H9 (cell line): ENCODE results near the gene JAG1. TPM values are rescaled to one million over a fixed set of nuclear protein-coding genes. Genes with fewer than 3 reads are reported as not detected.
"Not testable (repeated sequence)": the region's sequence is repeated elsewhere in the genome, so short reads cannot be mapped to it uniquely, and the experiment has no call there.

Experiments used
- DNase-seq: peaks from one replicate; pipeline ENCODE4 v3.0.0-alpha.2; 2017
- H2AFZ ChIP-seq: one replicate; pipeline ENCODE4 v1.6.1; 2013; ENCODE audit warnings: mild to moderate bottlenecking, low read length, control low read depth, moderate library complexity
- H2AK5ac ChIP-seq: 2 replicates; pipeline ENCODE4 v1.6.1; 2013; ENCODE audit warnings: low read length, control low read depth, mixed read lengths; ENCODE audit not compliant: insufficient read length
- H2BK120ac ChIP-seq: one replicate; pipeline ENCODE4 v1.6.1; 2013; ENCODE audit warnings: low read depth, mild to moderate bottlenecking, low read length, control low read depth, inconsistent platforms; ENCODE audit not compliant: poor library complexity, severe bottlenecking
- H2BK12ac ChIP-seq: 2 replicates; pipeline ENCODE4 v1.6.1; 2013; ENCODE audit warnings: low read length, control low read depth, mixed read lengths, low read depth; ENCODE audit not compliant: insufficient read length
- H2BK15ac ChIP-seq: 2 replicates; pipeline ENCODE4 v1.6.1; 2013; ENCODE audit warnings: low read depth, low read length, control low read depth
- H2BK20ac ChIP-seq: one replicate; pipeline ENCODE4 v1.6.1; 2013; ENCODE audit warnings: low read depth, mild to moderate bottlenecking, low read length, control low read depth, inconsistent platforms; ENCODE audit not compliant: poor library complexity, severe bottlenecking
- H2BK5ac ChIP-seq: 2 replicates; pipeline ENCODE4 v1.6.1; 2013; ENCODE audit warnings: low read length, control low read depth, mixed read lengths; ENCODE audit not compliant: insufficient read length
- H3K14ac ChIP-seq: 2 replicates; pipeline ENCODE4 v1.6.1; 2013; ENCODE audit warnings: low read length, control low read depth; ENCODE audit not compliant: insufficient read depth
- H3K18ac ChIP-seq: 2 replicates; pipeline ENCODE4 v1.6.1; 2013; ENCODE audit warnings: low read depth, mild to moderate bottlenecking, mixed read lengths, low read length, control low read depth; ENCODE audit not compliant: insufficient read length
- H3K23ac ChIP-seq: 2 replicates; pipeline ENCODE4 v1.6.1; 2013; ENCODE audit warnings: low read length, control low read depth, mixed read lengths, low read depth; ENCODE audit not compliant: insufficient read length
- H3K23me2 ChIP-seq: 2 replicates; pipeline ENCODE4 v1.6.1; 2013; ENCODE audit warnings: low read depth, mild to moderate bottlenecking, mixed read lengths, low read length, control low read depth; ENCODE audit not compliant: insufficient read length, poor library complexity, severe bottlenecking
- H3K27ac ChIP-seq: 2 replicates; pipeline ENCODE4 v1.5.1; 2013; ENCODE audit warnings: low read length, control low read depth, mixed read lengths, low read depth; ENCODE audit not compliant: insufficient read length
- H3K27me3 ChIP-seq: 2 replicates; pipeline ENCODE4 v1.6.1; 2013; ENCODE audit warnings: low read length, control low read depth, inconsistent platforms; ENCODE audit not compliant: insufficient read depth
- H3K4ac ChIP-seq: 2 replicates; pipeline ENCODE4 v1.6.1; 2013; ENCODE audit warnings: low read depth, mild to moderate bottlenecking, control low read depth, inconsistent platforms, low read length, moderate library complexity
- H3K4me1 ChIP-seq: 2 replicates; pipeline ENCODE4 v1.6.1; 2013; ENCODE audit warnings: low read length, control low read depth, inconsistent platforms; ENCODE audit not compliant: insufficient read depth
- H3K4me2 ChIP-seq: 2 replicates; pipeline ENCODE4 v1.6.1; 2013; ENCODE audit warnings: low read length, control low read depth, mixed read lengths; ENCODE audit not compliant: insufficient read length, insufficient read depth
- H3K56ac ChIP-seq: 2 replicates; pipeline ENCODE4 v1.6.1; 2013; ENCODE audit warnings: low read depth, mild to moderate bottlenecking, mixed read lengths, low read length, control low read depth; ENCODE audit not compliant: insufficient read length
- H3K79me1 ChIP-seq: 2 replicates; pipeline ENCODE4 v1.6.1; 2013; ENCODE audit warnings: low read depth, mild to moderate bottlenecking, moderate library complexity, low read length, control low read depth, inconsistent platforms; ENCODE audit not compliant: insufficient read depth, poor library complexity, severe bottlenecking
- H3K79me2 ChIP-seq: 2 replicates; pipeline ENCODE4 v1.6.1; 2013; ENCODE audit warnings: low read length, control low read depth, inconsistent platforms; ENCODE audit not compliant: insufficient read depth
- H3K9ac ChIP-seq: 2 replicates; pipeline ENCODE4 v1.6.1; 2013; ENCODE audit warnings: low read length, control low read depth, mixed read lengths; ENCODE audit not compliant: insufficient read length; ENCODE audit errors: extremely low read depth
- H3K9me3 ChIP-seq: one replicate; pipeline ENCODE4 v1.6.1; 2013; ENCODE audit warnings: low read depth, low read length, inconsistent platforms; ENCODE audit not compliant: control insufficient read depth
- H3T11ph ChIP-seq: one replicate; pipeline ENCODE4 v1.6.1; 2013; ENCODE audit warnings: mild to moderate bottlenecking, low read length, control low read depth, inconsistent platforms
- H4K20me1 ChIP-seq: one replicate; pipeline ENCODE4 v1.6.1; 2013; ENCODE audit not compliant: control insufficient read depth, insufficient read length, insufficient read depth
- H4K5ac ChIP-seq: 2 replicates; pipeline ENCODE4 v1.6.1; 2013; ENCODE audit warnings: low read depth, mild to moderate bottlenecking, mixed read lengths, low read length, control low read depth; ENCODE audit not compliant: insufficient read length
- H4K8ac ChIP-seq: replicated peaks from 2 replicates; pipeline ENCODE4 v1.6.1; 2013; ENCODE audit warnings: low read length, control low read depth, mixed read lengths, low read depth; ENCODE audit not compliant: insufficient read length
- H4K91ac ChIP-seq: 2 replicates; pipeline ENCODE4 v1.6.1; 2013; ENCODE audit warnings: low read depth, mild to moderate bottlenecking, moderate library complexity, mixed read lengths, low read length, control low read depth; ENCODE audit not compliant: insufficient read length
- H3K27ac Mint-ChIP-seq, 3 experiments: 2 replicates in 2 of 3; 3 replicates in 1 of 3; pipeline ENCODE4 v1.8.0; 2020 to 2021; ENCODE audit warnings: mixed read lengths in 3 of 3, mild to moderate bottlenecking in 1 of 3, moderate library complexity in 1 of 3
- H3K27me3 Mint-ChIP-seq: 2 replicates; pipeline ENCODE4 v1.8.0; 2021; ENCODE audit warnings: low read depth, mild to moderate bottlenecking, moderate library complexity, mixed read lengths
- H3K36me3 Mint-ChIP-seq, 3 experiments: 2 replicates in 2 of 3; 3 replicates in 1 of 3; pipeline ENCODE4 v1.8.0; 2020 to 2021; ENCODE audit warnings: low read depth in 3 of 3, mixed read lengths in 3 of 3; ENCODE audit not compliant: insufficient read depth in 1 of 3
- H3K4me1 Mint-ChIP-seq, 2 experiments: 2 replicates each; pipeline ENCODE4 v1.8.0; 2020; ENCODE audit warnings: mixed read lengths in 2 of 2
- H3K4me3 Mint-ChIP-seq, 2 experiments: 2 replicates in 1 of 2; 3 replicates in 1 of 2; pipeline ENCODE4 v1.8.0; 2020 to 2021; ENCODE audit warnings: mild to moderate bottlenecking in 2 of 2, mixed read lengths in 2 of 2, moderate library complexity in 1 of 2
- H3K9me3 Mint-ChIP-seq, 2 experiments: 2 replicates in 1 of 2; 3 replicates in 1 of 2; pipeline ENCODE4 v1.8.0; 2020; ENCODE audit warnings: mild to moderate bottlenecking in 2 of 2, mixed read lengths in 2 of 2, moderate library complexity in 1 of 2
- CTCF ChIP-seq: fragments of 200-600 bp; sonication (generic); conservative IDR thresholded peaks from 3 replicates; pipeline ENCODE4 v1.8.0; 2021; ENCODE audit warnings: antibody characterized with exemption, mild to moderate bottlenecking
- WGBS: extraction: QIAGEN DNeasy Blood & Tissue Kit; methylation state at CpG from one replicate; pipeline ENCODE4 v1.1.7; 2013; ENCODE audit warnings: missing lambda C conversion rate, low lambda C conversion rate, mixed read lengths; ENCODE audit not compliant: insufficient read length; ENCODE audit errors: extremely low coverage; 5-methylcytosine and 5-hydroxymethylcytosine counted together
- total RNA-seq: library from RNA; stranded (reverse); gene quantifications from 2 replicates; pipeline ENCODE4 v1.2.1, GENCODE V29; 2021

Gene JAG1
- total RNA-seq, 1 experiment from 2014 or later: 58.1 TPM

- Histone ChIP-seq H3K23me2 (no peaks in the 10 kb centered on the region), H2BK15ac (no peak overlapping the region), H3K14ac (no peak overlapping the region), H3K79me1 (no peaks in the 10 kb centered on the region), H2BK12ac (no peak overlapping the region), H2AFZ (no peak overlapping the region), H3K9ac (no peak overlapping the region), H4K91ac (no peak overlapping the region), H4K8ac (no peak overlapping the region), H3K79me2 (no peaks in the 10 kb centered on the region), H3T11ph (no peak overlapping the region), H3K4me2 (no peak overlapping the region), H4K5ac (no peak overlapping the region), H3K4me1 (peaks cover 2% of the 10 kb centered on the region; the same call in 1 of the 2 replicates), H3K9me3 (no peaks in the 10 kb centered on the region), H3K27me3 (no peaks in the 10 kb centered on the region), H2AK5ac (no peak overlapping the region), H4K20me1 (no peaks in the 10 kb centered on the region), H3K18ac (no peak overlapping the region), H3K56ac (no peak overlapping the region), H3K4ac (no peak overlapping the region), H2BK120ac (no peak overlapping the region), H2BK5ac (no peak overlapping the region), H3K27ac (no peak overlapping the region), H3K23ac (no peak overlapping the region), H2BK20ac (no peak overlapping the region)
- Mint-ChIP-seq H3K4me1 (peaks cover 31 to 32% of the 10 kb centered on the region in 2 experiments), H3K9me3 (no peaks in the 10 kb centered on the region), H3K27ac (peak overlapping the region in 2 of 3 experiments; percentile 38 to 79; a peak in 3 of 7 replicates), H3K27me3 (peaks cover 4% of the 10 kb centered on the region; the same call in 1 of the 2 replicates), H3K4me3 (peak overlapping the region; percentile 19 to 54; a peak in 1 of 5 replicates), H3K36me3 (peaks cover 2 to 7% (median 4%) of the 10 kb centered on the region in 3 experiments; a peak in 5 of 7 replicates)
- TF ChIP-seq CTCF: no peak
- no peak for DNase-seq
- no CpG with 5 or more reads among the region's 6 CpGs for WGBS
These were observed 55.1 kb downstream of the JAG1 start for GRCh38 chr20:10618611-10619245.

- H3K79me1 ChIP-seq, H3K27ac ChIP-seq, H2BK120ac ChIP-seq, H3K27me3 ChIP-seq, H2BK20ac ChIP-seq, H4K20me1 ChIP-seq, H3K27ac Mint-ChIP-seq, H2AK5ac ChIP-seq, H3K18ac ChIP-seq, H3K4me3 Mint-ChIP-seq, H3T11ph ChIP-seq, H3K4me1 ChIP-seq, H2BK5ac ChIP-seq, H2BK15ac ChIP-seq, H3K4ac ChIP-seq, H3K23ac ChIP-seq, H4K91ac ChIP-seq, DNase-seq, H2AFZ ChIP-seq, H3K23me2 ChIP-seq, H4K8ac ChIP-seq, H3K9ac ChIP-seq, H3K36me3 Mint-ChIP-seq, H3K27me3 Mint-ChIP-seq, H2BK12ac ChIP-seq, H3K9me3 ChIP-seq, H3K14ac ChIP-seq, H4K5ac ChIP-seq, H3K56ac ChIP-seq, H3K4me2 ChIP-seq, H3K9me3 Mint-ChIP-seq, H3K79me2 ChIP-seq: not testable (repeated sequence)
- WGBS: no CpG with 5 or more reads among the region's 4 CpGs
- H3K4me1 Mint-ChIP-seq: peaks cover 31 to 32% of the 10 kb centered on the region in 2 experiments
These were observed 56.2 kb downstream of the JAG1 start for GRCh38 chr20:10617549-10618133.
